ENCODE data around the gene RCHY1. TPM values are rescaled to one million over a fixed set of nuclear protein-coding genes. Genes with fewer than 3 reads are reported as not detected.

RCHY1 gene
- total and polyA plus RNA-seq, 4 donors: 11.3 to 35.9 (median 27.2) TPM

- Histone ChIP-seq H3K36me3 (ENCODE audit: control insufficient read depth in 4 of 4, insufficient read depth in 4 of 4, low read length in 4 of 4) (peaks cover 2 to 10% (median 7%) of the 10 kb centered on the region in 4 donors), H3K4me1 (ENCODE audit: control insufficient read depth in 5 of 5, insufficient read depth in 5 of 5, low read length in 5 of 5) (peaks cover 0 to 6% (median 0%) of the 10 kb centered on the region in 5 donors), H3K4me3 (no peak overlapping the region), H3K27me3 (ENCODE audit: control insufficient read depth in 3 of 3, insufficient read depth in 3 of 3, low read length in 2 of 3) (no peaks in the 10 kb centered on the region), H3K27ac (ENCODE audit: low read depth in 1 of 2, low read length in 1 of 2) (no peak overlapping the region), H3K9me3 (ENCODE audit: control insufficient read depth in 4 of 4, insufficient read depth in 3 of 4, low read length in 3 of 4) (no peaks in the 10 kb centered on the region), H3K9ac (ENCODE audit: insufficient read depth in 1 of 2, low read length in 2 of 2) (no peak overlapping the region)
- 70 to 92% methylated on average over 2 of the region's 2 CpGs for WGBS, 2 donors
- DNase-seq (no peak), ATAC-seq (ENCODE audit: insufficient read depth, low FRiP score) (no peak)
- TF ChIP-seq, protein P1, sequence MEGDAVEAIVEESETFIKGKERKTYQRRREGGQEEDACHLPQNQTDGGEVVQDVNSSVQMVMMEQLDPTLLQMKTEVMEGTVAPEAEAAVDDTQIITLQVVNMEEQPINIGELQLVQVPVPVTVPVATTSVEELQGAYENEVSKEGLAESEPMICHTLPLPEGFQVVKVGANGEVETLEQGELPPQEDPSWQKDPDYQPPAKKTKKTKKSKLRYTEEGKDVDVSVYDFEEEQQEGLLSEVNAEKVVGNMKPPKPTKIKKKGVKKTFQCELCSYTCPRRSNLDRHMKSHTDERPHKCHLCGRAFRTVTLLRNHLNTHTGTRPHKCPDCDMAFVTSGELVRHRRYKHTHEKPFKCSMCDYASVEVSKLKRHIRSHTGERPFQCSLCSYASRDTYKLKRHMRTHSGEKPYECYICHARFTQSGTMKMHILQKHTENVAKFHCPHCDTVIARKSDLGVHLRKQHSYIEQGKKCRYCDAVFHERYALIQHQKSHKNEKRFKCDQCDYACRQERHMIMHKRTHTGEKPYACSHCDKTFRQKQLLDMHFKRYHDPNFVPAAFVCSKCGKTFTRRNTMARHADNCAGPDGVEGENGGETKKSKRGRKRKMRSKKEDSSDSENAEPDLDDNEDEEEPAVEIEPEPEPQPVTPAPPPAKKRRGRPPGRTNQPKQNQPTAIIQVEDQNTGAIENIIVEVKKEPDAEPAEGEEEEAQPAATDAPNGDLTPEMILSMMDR (IDR thresholded peaks at IDR 0.05; ENCODE audit: control extremely low read depth, extremely low read depth): no peak
Measured at GRCh38 chr4:75505630-75506029, 8.6 kb downstream of the RCHY1 start.

DNA sequence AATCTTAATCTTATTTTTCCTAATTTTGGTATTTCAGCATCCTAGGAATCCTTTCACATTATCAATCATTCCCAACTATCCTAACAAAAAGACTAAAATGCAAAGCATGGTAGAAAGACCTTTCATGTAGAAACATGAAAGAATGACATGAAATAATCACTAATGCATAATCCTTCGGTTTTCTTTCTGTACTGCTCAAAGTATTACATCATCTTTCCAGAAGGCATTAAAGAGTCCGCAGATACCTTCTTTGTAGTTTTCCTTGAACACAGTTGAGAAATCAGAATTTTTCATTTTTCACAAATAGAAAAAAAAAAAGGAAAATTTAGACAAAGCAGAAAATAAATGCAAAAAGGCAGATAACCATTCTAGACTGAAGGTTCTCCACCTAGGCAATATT lies 11.5 kb downstream of the RCHY1 start:
- DNase-seq (no peak), ATAC-seq (ENCODE audit: insufficient read depth, low FRiP score) (no peak)
- Histone ChIP-seq H3K4me3 (no peak overlapping the region), H3K9ac (ENCODE audit: insufficient read depth in 1 of 2, low read length in 2 of 2) (no peak overlapping the region), H3K27me3 (ENCODE audit: control insufficient read depth in 3 of 3, insufficient read depth in 3 of 3, low read length in 2 of 3) (no peaks in the 10 kb centered on the region), H3K27ac (ENCODE audit: low read depth in 1 of 2, low read length in 1 of 2) (no peak overlapping the region), H3K36me3 (ENCODE audit: control insufficient read depth in 4 of 4, insufficient read depth in 4 of 4, low read length in 4 of 4) (peaks cover 4 to 23% (median 17%) of the 10 kb centered on the region in 4 donors), H3K9me3 (ENCODE audit: control insufficient read depth in 4 of 4, insufficient read depth in 3 of 4, low read length in 3 of 4) (peaks cover 0 to 6% (median 1%) of the 10 kb centered on the region in 4 donors), H3K4me1 (ENCODE audit: control insufficient read depth in 5 of 5, insufficient read depth in 5 of 5, low read length in 5 of 5) (no peaks in the 10 kb centered on the region)
- TF ChIP-seq, protein P1 (IDR thresholded peaks at IDR 0.05; ENCODE audit: control extremely low read depth, extremely low read depth): no peak
- WGBS, 2 donors: 96% methylated on average over 2 of the region's 2 CpGs

GRCh38 chr4:75499900-75500299 lies 14.3 kb downstream of the RCHY1 start:
- Histone ChIP-seq H3K27me3 (ENCODE audit: control insufficient read depth in 3 of 3, insufficient read depth in 3 of 3, low read length in 2 of 3) (no peaks in the 10 kb centered on the region), H3K4me1 (ENCODE audit: control insufficient read depth in 5 of 5, insufficient read depth in 5 of 5, low read length in 5 of 5) (peaks cover 0 to 8% (median 0%) of the 10 kb centered on the region in 5 donors), H3K36me3 (ENCODE audit: control insufficient read depth in 4 of 4, insufficient read depth in 4 of 4, low read length in 4 of 4) (peaks cover 5 to 21% (median 16%) of the 10 kb centered on the region in 4 donors), H3K4me3 (no peak overlapping the region), H3K9me3 (ENCODE audit: control insufficient read depth in 4 of 4, insufficient read depth in 3 of 4, low read length in 3 of 4) (peaks cover 0 to 6% (median 1%) of the 10 kb centered on the region in 4 donors), H3K9ac (ENCODE audit: insufficient read depth in 1 of 2, low read length in 2 of 2) (no peak overlapping the region), H3K27ac (ENCODE audit: low read depth in 1 of 2, low read length in 1 of 2) (no peak overlapping the region)
- ATAC-seq (ENCODE audit: insufficient read depth, low FRiP score) (no peak), DNase-seq (no peak)
- WGBS, 2 donors: 96% methylated on average over 2 of the region's 2 CpGs
- TF ChIP-seq, protein P1 (IDR thresholded peaks at IDR 0.05; ENCODE audit: control extremely low read depth, extremely low read depth): no peak

- TF ChIP-seq, protein P1 (IDR thresholded peaks at IDR 0.05; ENCODE audit: control extremely low read depth, extremely low read depth): no peak
- Histone ChIP-seq H3K4me3 (no peak overlapping the region), H3K36me3 (ENCODE audit: control insufficient read depth in 4 of 4, insufficient read depth in 4 of 4, low read length in 4 of 4) (peaks cover 5 to 21% (median 15%) of the 10 kb centered on the region in 4 donors), H3K4me1 (ENCODE audit: control insufficient read depth in 5 of 5, insufficient read depth in 5 of 5, low read length in 5 of 5) (peaks cover 0 to 8% (median 0%) of the 10 kb centered on the region in 5 donors), H3K27ac (ENCODE audit: low read depth in 1 of 2, low read length in 1 of 2) (no peak overlapping the region), H3K9ac (ENCODE audit: insufficient read depth in 1 of 2, low read length in 2 of 2) (no peak overlapping the region), H3K9me3 (ENCODE audit: control insufficient read depth in 4 of 4, insufficient read depth in 3 of 4, low read length in 3 of 4) (peaks cover 0 to 6% (median 1%) of the 10 kb centered on the region in 4 donors), H3K27me3 (ENCODE audit: control insufficient read depth in 3 of 3, insufficient read depth in 3 of 3, low read length in 2 of 3) (no peaks in the 10 kb centered on the region)
- DNase-seq (no peak), ATAC-seq (ENCODE audit: insufficient read depth, low FRiP score) (no peak)
- WGBS, 2 donors: 73 to 86% methylated on average over 2 of the region's 2 CpGs
Measured at GRCh38 chr4:75498041-75498440, 16.2 kb downstream of the RCHY1 start.

Data from lung (tissue), 12 donors.